ENCODE results near the gene FBXO2. TPM values are rescaled to one million over a fixed set of nuclear protein-coding genes. Genes with fewer than 3 reads are reported as not detected.

The FBXO2 gene
- total and polyA plus RNA-seq, 9 of the 15 experiments (the other 6 are each of a cell fraction or from before 2014, with no cell fraction given) = 0.04 to 1.9 (median 0.27) TPM

DNA sequence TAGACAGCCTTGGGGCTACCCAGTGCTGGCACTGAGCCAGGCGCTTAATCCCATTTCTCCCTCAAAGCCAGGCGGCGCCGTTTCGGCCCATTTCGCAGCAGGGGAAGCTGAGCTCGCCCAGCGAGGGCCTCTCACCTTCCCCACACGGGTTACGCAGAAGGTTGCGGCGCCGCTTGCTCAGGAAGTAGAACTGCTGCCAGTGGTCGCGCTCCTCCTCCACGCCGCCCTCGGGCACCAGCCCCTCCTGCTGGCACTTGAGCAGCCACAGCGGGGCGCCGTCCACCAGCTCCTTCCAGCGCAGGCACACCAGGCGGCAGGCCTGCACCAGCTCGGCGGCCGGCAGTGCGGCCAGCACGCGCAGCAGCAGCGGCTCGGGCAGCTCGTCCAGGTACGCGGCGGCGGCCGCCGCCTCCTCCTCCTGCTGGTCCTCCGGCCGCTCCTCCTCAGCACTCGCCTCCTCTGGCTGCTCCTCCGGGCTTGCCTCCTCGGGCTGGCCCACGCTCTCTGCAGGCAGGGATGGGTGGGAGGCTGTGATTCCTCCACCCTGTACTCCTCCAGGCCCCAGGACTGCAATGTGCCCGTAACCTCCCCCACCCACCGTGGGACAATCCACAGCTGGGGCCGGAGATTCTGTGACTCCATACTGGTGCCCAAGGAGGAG, 3.8 kb downstream of the FBXO2 start (continued):
- TF ChIP-seq, protein P1, sequence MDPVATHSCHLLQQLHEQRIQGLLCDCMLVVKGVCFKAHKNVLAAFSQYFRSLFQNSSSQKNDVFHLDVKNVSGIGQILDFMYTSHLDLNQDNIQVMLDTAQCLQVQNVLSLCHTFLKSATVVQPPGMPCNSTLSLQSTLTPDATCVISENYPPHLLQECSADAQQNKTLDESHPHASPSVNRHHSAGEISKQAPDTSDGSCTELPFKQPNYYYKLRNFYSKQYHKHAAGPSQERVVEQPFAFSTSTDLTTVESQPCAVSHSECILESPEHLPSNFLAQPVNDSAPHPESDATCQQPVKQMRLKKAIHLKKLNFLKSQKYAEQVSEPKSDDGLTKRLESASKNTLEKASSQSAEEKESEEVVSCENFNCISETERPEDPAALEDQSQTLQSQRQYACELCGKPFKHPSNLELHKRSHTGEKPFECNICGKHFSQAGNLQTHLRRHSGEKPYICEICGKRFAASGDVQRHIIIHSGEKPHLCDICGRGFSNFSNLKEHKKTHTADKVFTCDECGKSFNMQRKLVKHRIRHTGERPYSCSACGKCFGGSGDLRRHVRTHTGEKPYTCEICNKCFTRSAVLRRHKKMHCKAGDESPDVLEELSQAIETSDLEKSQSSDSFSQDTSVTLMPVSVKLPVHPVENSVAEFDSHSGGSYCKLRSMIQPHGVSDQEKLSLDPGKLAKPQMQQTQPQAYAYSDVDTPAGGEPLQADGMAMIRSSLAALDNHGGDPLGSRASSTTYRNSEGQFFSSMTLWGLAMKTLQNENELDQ (CRISPR knock-in tag; IDR thresholded peaks at IDR 0.05; ENCODE audit: borderline replicate concordance) = no peak
- TF ChIP-seq ZNF140 (CRISPR knock-in tag; IDR thresholded peaks at IDR 0.05) = no peak
- TF ChIP-seq ZFPM2 (CRISPR knock-in tag; IDR thresholded peaks at IDR 0.05) = no peak
- TF ChIP-seq KLF13 (tag; IDR thresholded peaks at IDR 0.05; ENCODE audit: borderline replicate concordance, low read depth) = peak; percentile 58; the same call in 1 of the 2 replicates
- TF ChIP-seq, protein P2, sequence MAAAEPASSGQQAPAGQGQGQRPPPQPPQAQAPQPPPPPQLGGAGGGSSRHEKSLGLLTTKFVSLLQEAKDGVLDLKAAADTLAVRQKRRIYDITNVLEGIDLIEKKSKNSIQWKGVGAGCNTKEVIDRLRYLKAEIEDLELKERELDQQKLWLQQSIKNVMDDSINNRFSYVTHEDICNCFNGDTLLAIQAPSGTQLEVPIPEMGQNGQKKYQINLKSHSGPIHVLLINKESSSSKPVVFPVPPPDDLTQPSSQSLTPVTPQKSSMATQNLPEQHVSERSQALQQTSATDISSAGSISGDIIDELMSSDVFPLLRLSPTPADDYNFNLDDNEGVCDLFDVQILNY (CRISPR knock-in tag; IDR thresholded peaks at IDR 0.05) = peak; percentile 52; the same call in 1 of the 2 replicates
- TF ChIP-seq SPI1 (IDR thresholded peaks at IDR 0.05; ENCODE audit: borderline replicate concordance, low read depth, low read length) = no peak
- TF ChIP-seq ZNF184 (CRISPR knock-in tag; IDR thresholded peaks at IDR 0.05) = no peak
- no peak for TF ChIP-seq PRPF4 (IDR thresholded peaks at IDR 0.05; ENCODE audit: insufficient read depth, low read depth, low read length, poor library complexity, severe bottlenecking)
- peak; percentile 44; the same call in 1 of the 2 replicates for TF ChIP-seq ZBED1 (IDR thresholded peaks at IDR 0.05)
- no peak for TF ChIP-seq BRF1 (IDR thresholded peaks at IDR 0.05; ENCODE audit: borderline replicate concordance, extremely low read depth, insufficient read length)
- TF ChIP-seq, protein P3, sequence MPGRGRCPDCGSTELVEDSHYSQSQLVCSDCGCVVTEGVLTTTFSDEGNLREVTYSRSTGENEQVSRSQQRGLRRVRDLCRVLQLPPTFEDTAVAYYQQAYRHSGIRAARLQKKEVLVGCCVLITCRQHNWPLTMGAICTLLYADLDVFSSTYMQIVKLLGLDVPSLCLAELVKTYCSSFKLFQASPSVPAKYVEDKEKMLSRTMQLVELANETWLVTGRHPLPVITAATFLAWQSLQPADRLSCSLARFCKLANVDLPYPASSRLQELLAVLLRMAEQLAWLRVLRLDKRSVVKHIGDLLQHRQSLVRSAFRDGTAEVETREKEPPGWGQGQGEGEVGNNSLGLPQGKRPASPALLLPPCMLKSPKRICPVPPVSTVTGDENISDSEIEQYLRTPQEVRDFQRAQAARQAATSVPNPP (IDR thresholded peaks at IDR 0.05; ENCODE audit: borderline replicate concordance, insufficient read depth, insufficient read length) = no peak
- no peak for TF ChIP-seq SMARCB1 (IDR thresholded peaks at IDR 0.05; ENCODE audit: insufficient read length, low read depth)
- TF ChIP-seq CREBBP (IDR thresholded peaks at IDR 0.05; ENCODE audit: low read depth, low read length) = no peak
- no peak for TF ChIP-seq ZNF764 (CRISPR knock-in tag; IDR thresholded peaks at IDR 0.05; ENCODE audit: low read depth)
- no peak for TF ChIP-seq NFYB (IDR thresholded peaks at IDR 0.05; ENCODE audit: extremely low read depth, insufficient read length)
- TF ChIP-seq ZNF431 (CRISPR knock-in tag; IDR thresholded peaks at IDR 0.05) = 0 out of 2 replicates have a peak, but pooled peaks have one; percentile 70
- TF ChIP-seq ZNF280B (CRISPR knock-in tag; IDR thresholded peaks at IDR 0.05) = no peak
- TF ChIP-seq HEY1 (CRISPR knock-in tag; IDR thresholded peaks at IDR 0.05; ENCODE audit: borderline replicate concordance) = no peak
- no peak for TF ChIP-seq HOXB6 (CRISPR knock-in tag; IDR thresholded peaks at IDR 0.05; ENCODE audit: borderline replicate concordance)

Data from K562 (cell line).